NCI-H2029 treated with DMSO at 0.1 percent for 48 hours (cell line): ENCODE results near the gene IFT27.
"Not testable (repeated sequence)": the region's sequence is repeated elsewhere in the genome, so short reads cannot be mapped to it uniquely, and the experiment has no call there.

Experiments used
- DNase-seq: peaks from one replicate; lab custom pipeline; 2025; lab: John Stamatoyannopoulos, UW

IFT27 gene

DNA sequence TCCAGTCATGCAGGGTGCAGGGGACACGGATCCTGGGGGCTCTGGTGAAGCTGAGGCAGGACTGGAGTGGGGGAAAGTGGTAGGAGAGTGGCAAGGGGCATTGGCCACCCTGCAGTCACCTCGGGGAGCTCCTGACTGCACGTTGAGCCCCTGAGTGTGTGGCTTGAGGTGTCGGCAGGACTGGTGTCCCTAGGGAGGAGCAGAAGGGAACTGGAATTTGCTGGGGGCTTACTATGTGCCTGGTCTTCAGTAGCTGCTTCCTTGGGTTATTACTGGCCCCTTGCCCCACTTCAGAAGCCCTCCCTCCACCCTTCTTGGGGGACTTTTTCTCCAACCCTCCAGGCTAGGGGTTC is 31.5 kb downstream of the IFT27 start:
- DNase-seq, result no peak

DNA sequence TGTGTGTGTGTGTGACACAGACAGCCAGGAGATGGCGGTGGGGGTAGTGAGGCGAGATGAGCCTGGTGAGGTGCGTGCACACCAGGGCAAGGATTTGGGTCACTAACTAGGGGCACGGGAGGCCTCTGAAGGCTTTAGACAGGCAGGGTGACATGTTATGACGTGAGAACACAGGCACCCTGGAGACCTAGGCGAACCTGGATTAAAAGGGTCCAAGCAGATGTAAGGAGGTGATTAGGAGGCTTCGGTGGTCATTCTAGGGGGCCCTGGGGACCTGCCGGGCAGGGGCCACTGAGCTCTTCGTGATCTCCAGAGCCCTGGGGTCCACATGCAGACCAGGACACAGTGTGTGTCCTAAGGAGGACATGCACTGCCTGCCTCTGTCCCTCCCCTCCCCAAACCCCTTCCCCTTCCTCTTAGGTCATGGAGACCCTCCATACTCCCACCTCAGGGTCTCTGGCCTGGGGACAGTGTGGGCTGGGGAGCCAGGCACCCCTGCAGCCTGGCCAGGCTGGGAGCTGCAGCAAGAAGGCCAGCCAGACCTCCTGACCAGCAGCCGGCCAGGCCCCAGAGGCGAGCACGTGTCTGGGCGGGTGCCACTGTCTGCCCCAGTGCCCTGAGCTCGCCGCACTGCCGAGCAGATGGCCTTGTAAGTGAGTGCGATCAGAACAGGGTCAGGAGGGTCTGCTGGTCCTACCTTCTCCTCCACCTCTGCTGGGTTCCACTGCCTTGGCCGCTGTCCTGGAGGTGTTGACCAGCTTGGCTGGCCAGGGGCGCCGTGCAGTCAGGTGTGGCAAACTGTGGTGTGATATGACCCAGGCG is 32.1 kb downstream of the IFT27 start:
- no peak for DNase-seq

DNA sequence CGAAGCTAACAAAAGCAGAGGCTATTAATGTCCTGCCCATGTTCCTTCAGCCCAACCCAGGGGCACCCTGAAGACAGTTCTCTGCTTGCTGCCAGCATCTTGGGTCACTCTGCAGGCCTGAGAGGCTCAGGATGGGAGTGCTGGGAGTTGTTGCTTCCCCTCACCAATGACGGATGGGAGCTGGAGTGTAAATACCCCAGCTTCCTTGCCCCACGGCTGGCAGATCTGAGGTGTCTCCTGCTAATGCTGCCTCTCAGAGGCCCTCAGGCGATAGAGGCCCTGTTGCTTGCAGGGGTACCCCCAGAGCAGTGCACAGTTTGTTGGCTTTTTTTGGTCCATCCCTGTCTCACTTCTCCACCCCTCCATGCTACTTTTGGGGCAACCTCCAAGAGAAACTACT is 32.9 kb downstream of the IFT27 start:
- DNase-seq, result no peak

DNA sequence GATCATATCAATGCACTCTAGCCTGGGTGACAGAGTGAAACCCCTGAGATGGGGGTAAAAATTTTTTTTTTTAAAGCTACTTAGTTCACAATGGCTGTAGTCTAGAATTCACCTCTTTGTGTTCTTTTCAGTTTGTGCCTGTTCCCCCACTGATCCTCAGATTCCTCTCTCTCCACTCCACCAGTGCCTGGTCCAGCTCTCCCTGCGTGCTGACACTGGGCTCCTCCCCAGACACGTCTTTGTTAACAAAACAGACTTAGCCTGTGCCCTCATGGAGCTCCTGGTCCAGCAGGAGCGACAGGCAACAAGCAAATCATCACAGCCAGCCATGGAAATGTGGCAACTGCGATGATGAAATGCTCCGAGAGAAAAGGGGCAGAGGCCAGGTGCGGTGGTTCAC is 34.0 kb downstream of the IFT27 start:
- DNase-seq, result no peak

DNA sequence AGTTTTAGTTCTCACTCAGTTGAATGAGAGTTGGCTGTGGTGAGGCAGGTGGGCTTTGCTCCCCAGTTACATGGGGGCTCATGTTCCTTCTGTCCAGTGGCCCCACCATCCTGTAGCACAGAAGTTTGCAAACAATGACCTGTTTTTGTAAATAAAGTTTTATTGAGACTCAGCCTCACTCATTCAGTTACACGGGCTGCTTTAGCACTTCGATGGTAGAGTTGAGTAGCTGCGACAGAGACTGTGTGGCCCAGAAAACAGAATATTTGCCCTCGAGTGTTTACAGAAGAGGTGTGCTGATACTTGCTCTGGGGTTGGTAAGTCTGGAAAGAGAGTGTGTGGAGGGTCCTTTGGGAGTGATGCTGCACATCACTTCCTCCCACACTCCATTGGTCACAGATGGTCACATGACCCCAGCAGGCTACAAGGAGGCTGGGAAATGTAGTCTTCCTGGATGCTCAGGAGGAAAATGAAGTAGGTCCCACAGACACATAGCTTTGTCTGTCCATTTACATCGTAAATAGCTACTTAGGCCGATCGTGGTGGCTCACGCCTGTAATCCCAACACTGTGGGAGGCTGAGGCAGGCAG is 34.6 kb downstream of the IFT27 start:
- no peak for DNase-seq

DNA sequence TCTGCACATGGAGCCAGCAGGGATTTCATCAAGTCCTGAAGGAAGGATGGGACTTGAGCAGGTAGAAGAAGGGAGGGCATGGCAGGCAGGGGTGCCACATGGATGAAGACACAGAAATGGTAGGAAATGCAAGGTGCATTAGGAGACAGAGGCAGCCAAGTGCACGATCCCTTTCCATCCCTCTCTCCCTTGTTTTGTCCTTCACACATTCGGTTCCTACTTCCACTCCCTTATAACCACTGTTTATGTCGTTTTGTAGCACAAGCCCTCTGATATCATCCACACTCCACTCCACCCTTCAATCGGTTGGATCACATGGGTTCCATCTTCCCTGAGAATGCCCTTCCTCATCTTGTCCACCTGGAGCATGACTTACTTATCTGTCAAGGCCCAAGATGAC is 35.2 kb downstream of the IFT27 start:
- no peak for DNase-seq

DNA sequence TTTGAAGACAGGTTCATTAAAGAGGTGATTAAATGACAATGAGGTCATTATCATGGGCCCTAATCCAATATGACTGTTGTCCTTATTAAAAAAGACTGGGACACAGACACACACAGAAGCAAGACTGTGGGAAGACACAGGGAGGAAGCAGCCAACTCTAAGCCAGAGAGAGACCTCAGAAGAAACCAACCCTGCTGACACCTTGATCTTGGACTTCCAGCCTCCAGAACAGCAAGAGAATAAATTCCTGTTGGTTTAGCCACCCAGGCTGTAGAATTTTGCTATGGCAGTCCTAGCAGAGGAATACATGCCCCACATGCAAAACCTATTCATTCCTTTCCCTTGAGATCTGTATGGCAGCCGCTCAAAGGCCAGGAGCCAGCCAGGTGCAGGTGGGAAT is 36.7 kb downstream of the IFT27 start:
- DNase-seq, result no peak

DNA sequence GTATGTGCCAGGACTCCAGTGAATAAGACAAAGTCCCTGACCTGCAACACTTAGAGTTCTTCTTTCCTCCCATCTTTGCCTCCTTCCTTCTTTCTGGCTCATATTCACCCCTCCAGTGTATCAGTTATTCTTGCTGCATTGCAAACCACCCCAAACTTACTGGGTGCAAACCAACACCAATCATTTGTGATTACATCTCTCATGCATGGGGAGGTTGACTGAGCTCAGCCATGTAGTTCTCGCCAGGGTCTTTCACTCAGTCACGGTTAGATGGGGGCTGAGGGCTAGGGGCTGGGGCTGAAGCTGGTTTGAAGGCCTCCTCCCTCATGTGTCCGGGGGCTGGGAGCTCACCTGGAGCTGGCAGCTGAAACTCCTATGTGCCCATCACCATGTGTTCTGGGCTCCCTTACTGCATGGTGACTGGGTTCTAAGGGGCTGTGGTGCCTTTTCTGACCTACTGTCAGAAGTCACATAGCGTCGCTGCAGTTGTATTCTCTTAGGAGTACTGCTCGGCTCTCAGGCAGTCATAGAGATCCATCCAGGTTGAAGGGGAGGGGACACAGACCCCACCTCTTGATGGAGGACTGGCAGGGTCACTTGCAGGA is 37.4 kb downstream of the IFT27 start:
- no peak for DNase-seq

DNA sequence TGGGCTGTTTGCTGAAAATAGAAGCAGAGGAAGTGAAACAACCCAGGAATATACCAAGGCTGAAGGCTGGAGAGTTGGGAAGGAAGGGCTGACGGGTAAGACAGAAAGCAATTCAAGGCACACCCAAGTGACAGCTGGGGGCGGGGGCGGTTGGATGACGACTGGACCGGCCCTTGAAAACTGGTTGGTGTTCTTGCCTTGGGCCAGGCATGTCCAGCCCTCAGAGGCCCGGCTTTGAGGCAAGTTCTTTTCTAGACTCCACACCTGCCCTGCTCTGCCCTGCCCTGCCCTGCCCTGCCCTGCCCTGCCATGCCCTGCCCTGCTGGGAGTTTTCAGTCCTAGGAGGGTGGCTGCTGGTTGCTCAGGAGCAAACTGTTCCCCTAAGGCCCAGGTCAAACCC is 38.1 kb downstream of the IFT27 start:
- DNase-seq, result no peak

DNA sequence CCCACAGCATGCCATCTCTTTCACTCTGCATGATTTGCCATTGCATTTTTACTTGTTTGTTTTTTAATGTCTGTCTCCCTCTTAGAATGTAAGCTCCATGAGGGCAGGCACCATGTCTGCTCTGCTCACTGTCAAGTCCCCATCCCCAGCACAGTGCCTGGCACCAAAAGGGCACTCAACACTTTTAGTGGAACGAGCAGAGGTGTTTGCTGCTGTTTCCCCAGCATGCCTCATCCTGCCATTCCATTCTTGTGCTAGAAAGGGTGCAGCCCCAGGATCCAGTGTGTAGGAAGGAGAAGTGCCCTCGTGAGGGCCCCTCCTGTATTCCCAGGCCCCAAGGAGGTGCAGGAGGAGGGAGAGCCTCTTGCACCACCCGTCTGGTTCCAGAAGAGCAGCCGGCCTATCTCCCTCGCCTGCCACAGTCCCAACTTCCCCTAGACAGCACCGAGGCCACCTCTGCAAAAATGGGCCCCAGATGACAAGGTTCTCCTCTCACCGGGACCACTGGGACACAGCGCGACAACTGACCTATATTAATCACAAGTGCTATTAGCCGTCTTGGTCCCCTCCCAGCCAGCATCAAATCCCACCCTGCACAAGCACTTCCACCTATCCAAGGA is 39.1 kb downstream of the IFT27 start:
- DNase-seq, result no peak

DNA sequence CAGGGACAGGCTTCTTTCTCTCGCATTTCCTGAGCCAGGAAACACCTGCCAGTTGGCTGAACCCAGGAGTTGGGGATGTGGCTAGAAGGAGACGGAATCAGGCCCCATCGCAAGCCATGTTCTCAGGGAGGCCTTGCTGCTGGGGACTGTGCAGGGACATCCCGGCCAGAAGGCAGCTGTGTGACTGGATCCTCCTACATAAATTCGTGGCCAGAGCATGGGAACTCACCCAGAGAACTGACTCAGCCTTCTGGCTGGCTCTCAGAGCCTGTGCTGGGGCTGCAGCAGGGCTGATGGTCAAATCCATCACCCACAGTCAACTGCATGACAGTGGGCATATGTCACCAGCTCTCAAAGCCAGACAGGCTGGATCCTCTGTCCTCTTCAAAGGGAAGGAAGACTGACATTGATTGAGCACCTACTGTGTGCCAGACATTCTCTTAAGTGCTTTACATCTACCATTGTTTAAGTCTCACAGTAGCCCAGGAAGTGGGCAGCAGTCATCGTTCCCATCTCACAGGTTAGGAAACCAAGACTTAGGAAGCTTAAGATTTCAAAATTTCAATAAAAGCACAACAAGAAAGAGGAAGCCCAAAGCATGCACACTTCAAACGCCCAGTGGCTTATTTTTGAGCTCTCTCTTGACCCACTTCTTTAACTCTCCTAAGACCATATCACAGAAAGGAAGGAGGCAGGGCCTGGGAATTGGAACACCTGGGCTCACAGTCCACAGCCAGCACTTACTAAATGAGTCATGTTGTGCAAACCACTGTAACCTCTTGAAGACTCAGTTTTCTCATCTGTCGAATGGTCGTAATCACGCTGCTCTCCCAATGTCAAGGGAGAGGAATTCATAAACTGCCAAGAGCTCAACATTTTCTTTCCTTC is 41.5 kb downstream of the IFT27 start:
- no peak for DNase-seq

DNA sequence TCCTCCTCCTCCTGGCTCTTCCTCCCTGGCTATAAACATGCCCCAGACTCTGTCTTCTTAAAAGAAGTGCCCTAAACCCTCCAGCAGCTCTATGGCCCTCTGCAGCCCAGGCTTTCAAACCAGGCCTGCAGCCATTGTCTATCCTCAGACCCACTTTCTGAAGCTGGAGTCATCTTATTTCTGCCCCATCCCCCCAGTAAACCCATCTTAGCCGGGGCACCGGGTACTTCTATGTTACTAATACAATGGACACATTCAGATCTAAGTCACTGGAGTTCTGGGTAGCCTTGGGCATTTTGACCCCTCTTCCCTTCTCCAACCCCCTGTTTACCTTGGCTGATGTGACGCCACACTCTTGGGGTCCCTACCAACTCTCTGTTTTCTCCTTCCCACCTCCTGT is 42.6 kb downstream of the IFT27 start:
- DNase-seq, result no peak

DNA sequence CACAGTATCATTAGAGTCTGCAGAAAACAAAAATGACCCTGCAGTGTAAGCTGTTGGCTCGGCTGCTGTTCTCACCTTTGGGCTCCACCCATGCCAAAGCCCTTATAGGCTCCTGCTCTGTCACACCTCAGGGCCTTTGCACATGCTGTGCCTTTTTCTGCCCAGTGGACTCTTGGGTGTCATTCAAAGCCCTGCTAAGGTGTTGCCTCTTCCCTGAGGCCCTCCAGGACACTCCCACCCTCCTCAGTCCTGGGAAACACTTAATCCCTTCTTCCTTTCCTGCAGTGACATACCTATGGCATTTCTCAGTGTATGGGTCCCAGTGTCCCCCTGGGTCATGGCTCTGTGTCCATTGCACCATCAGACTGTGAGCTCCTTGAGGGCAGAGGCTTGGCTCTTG is 43.3 kb downstream of the IFT27 start:
- DNase-seq, result no peak

DNA sequence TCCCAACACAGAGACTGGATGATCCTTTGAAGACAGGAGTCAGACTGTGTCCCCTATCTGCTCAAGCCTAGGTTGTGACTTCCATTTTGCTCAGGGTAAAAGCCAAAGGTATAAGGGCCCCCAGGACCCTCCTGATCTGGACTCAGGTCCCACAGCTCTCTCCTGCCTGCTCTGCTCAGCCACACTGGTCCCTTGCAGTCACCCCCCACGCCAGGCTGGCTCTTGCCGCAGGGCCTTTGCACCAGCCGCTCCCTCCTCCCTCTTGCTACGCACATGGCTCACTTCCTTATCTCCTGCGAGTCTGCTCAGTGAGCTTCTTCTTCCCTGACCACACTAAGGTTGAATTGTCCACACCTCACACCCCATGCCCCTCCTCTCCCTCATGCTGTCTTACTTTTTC is 44.0 kb downstream of the IFT27 start:
- no peak for DNase-seq

DNA sequence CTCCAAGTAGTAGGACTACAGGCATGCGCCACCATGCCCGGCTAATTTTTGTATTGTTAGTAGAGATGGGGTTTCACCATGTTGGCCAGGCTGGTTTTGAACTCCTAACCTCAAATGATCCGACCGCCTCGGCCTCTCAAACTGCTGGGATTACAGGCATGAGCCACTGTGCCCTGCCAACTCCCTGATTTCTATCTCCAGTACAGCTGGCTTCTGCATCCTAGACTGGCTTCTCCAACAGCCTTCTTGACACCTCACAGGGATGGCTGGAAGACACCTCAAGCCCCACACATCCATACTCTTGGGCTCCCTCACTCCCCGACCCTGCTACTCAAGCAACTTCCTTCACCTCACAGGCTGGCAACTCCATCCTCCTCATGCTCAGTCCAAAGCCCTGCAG is 44.6 kb downstream of the IFT27 start:
- DNase-seq, result not testable (repeated sequence)

DNA sequence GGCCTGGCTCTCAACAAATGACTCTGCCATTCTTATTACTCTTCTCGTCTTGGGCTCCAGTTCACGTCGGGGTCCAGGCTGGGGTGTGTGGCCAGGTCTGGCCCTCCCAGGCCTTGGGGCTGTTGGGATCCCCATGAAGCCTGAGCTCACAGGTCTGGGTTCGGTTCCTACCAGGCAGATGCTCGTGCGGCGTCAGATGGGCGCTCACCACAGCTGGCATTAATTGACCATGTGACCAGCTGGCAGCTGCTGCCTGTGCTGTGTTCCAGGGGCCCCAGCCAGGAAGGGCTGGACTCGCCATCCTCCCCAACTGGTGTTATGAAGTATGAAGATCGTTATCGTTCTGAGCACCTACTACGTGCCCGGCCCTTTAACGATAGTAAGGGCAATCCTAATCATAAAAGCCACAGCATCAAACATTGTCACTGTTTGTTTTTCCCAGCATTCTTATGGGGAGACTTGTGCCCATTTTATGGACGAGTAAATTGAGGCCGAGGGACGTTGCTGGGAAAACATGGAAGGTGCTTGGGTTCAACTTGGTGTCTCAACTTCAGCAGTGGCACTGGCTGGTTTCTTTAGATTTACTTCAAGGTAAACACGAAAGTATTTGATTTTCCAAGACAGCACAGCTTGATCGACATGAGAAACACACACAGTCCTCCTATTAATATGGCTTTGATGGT is 45.6 kb downstream of the IFT27 start:
- DNase-seq, result no peak

DNA sequence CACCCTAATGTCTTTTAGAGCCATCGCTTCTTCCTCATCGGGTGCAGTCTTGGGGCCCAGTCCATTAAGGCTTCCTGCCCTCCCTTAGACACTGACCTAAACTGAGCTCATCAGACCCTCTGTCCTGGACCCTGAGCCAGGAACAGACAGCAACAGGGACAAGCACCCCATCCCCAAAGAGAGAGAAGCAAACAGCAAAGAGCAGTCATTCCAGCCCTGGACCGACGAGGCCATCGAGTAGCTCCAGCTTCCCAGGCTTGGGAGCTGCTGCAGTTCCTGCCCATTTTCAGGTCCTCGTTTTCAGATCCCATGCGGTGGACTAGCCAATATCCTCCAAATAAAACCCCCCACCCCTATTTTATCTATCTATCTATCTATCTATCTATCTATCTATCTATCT is 46.6 kb downstream of the IFT27 start:
- DNase-seq, result no peak

DNA sequence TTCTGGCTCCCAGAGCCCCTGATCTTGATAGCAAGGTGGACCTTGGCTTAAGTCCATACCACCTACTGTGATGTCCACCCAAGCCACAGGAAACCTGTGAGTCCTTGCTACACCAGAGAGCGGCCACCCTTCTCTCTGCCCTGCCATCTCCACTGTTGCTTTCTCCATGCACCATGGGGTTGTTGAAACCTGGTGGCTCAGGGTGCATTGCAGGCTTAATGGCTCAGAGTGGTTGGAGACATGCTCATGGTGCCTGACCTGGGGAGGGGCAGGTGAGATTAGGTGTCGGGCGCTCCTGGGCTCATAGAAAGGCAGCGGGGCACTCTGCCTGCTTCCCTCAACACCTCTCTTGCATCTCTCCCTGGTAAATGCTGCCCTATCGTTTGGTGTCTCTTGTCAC is 47.4 kb downstream of the IFT27 start:
- DNase-seq, result no peak

DNA sequence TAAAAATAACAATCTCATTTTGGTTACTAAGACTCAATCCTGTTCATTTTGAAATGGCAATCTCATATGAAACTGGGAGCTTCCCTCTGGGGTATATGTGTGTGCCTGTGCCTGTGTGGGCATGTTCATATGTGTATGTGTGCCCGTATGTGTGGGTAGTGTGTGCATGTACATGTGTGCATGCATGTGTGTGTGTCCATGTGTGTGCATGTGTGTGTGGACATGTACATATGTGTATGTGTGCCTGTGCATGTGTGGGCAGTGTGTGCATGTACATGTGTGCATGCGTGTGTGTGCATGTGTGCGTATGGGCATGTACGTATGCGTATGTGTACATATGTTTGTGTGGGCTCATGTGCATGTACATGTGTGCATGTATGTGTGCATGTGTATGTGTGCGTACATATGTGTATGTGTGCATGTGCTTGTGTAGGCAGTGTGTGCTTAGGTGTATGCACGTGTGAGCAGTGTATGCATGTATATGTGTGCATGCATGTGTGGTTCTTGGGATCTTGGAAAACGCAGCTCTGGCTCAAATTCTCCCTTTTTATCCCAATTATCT is 47.9 kb downstream of the IFT27 start:
- no peak for DNase-seq

DNA sequence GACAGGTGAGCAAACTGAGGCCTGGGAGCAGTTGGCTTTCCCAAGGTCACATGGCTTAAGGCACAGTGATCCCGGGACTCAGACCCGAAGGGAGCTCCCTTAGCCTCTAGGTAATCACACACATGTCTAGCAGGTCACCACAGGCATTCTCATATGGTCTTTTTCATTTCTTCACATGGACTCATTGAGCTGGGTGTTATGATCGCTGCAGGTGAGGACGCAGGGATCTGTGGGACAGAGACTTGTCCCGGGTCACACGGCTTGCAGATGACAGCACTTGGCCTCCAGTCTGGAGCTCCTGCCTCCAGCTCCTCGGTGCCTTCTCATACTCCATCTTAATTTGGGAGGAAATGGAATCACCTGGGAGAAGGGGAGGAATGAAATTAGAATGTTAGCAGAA is 48.8 kb downstream of the IFT27 start:
- no peak for DNase-seq

DNA sequence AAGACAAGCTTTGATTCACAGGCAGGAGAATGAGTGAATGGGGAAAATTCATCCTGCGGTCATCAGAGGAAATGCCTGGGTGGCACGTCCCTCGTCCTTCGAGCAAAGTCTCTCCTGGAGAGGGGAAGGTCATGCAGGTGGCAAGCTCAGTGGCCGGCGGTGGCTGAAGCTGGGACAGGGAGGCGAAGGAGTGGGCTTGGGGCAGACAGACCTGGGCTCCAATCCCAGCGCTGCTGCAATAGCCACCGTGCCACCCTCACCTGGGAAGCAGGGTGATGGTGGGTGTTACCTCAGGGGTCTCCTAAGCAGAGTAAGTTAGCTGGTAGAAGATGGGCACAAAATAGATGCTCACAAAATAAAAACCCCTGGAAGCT is 49.9 kb downstream of the IFT27 start:
- DNase-seq, result no peak
